CD4-positive, alpha-beta T cell treated with Interleukin-10 for 1 hour (primary cell): Measurements from ENCODE around the gene HYKK.
"Not testable (repeated sequence)": the region's sequence is repeated elsewhere in the genome, so short reads cannot be mapped to it uniquely, and the experiment has no call there.

Experiments used
- DNase-seq: peaks from one replicate; pipeline ENCODE4 v3.0.0-alpha.2; 2020

The HYKK gene

GRCh38 chr15:78506971-78507830 lies at the start of gene HYKK:
Gene HYKK (plus strand): TSS chr15:78507577. CDS start chr15:78513089, 5,512 bp downstream.
- DNase-seq = peak; percentile 80

- no peak for DNase-seq
Measured at GRCh38 chr15:78460737-78461136, 46.6 kb upstream of the HYKK start.

GRCh38 chr15:78461171-78461888 lies 46.0 kb upstream of the HYKK start:
- peak; percentile 42 for DNase-seq

- no peak for DNase-seq
Measured at GRCh38 chr15:78469031-78469430, 38.3 kb upstream of the HYKK start.

GRCh38 chr15:78477295-78477694 lies 30.1 kb upstream of the HYKK start:
- DNase-seq = no peak

GRCh38 chr15:78479650-78480049 lies 27.7 kb upstream of the HYKK start:
- no peak for DNase-seq

- DNase-seq = no peak
Measured at GRCh38 chr15:78481917-78482316, 25.5 kb upstream of the HYKK start.

- no peak for DNase-seq
Measured at GRCh38 chr15:78492872-78493271, 14.5 kb upstream of the HYKK start.

GRCh38 chr15:78501857-78502256 lies 5.5 kb upstream of the HYKK start:
- DNase-seq = no peak

- DNase-seq = no peak
Measured at GRCh38 chr15:78502641-78503040, 4.7 kb upstream of the HYKK start.

- DNase-seq = no peak
Measured at GRCh38 chr15:78507831-78508160, 419 bp downstream of the HYKK start.

- DNase-seq = no peak
Measured at GRCh38 chr15:78508272-78508671, 895 bp downstream of the HYKK start.

GRCh38 chr15:78509726-78510312 lies 2.4 kb downstream of the HYKK start:
- DNase-seq = peak; percentile 3

GRCh38 chr15:78520035-78520434 lies 12.7 kb downstream of the HYKK start:
- not testable (repeated sequence) for DNase-seq

- no peak for DNase-seq
Measured at GRCh38 chr15:78524230-78524629, 16.9 kb downstream of the HYKK start.

- DNase-seq = no peak
Measured at GRCh38 chr15:78527325-78527724, 19.9 kb downstream of the HYKK start.

- no peak for DNase-seq
Measured at GRCh38 chr15:78533331-78533730, 26.0 kb downstream of the HYKK start.

- DNase-seq = no peak
Measured at GRCh38 chr15:78536134-78536533, 28.8 kb downstream of the HYKK start.

- no peak for DNase-seq
Measured at GRCh38 chr15:78537266-78537905, 30.0 kb downstream of the HYKK start.

GRCh38 chr15:78538358-78538757 lies 31.0 kb downstream of the HYKK start:
- no peak for DNase-seq

- not testable (repeated sequence) for DNase-seq
Measured at GRCh38 chr15:78539464-78540140, 32.2 kb downstream of the HYKK start.

- DNase-seq = peak; percentile 93
Measured at GRCh38 chr15:78540141-78540870, 32.9 kb downstream of the HYKK start, which contains the start of gene PSMA4. Gene PSMA4 (plus strand): TSS chr15:78540444. CDS start chr15:78541928, 1,484 bp downstream.
